Eye (tissue), 1 donor: ENCODE measurements around the gene PRDM15.

ENCODE experiments used
- DNase-seq: peaks from one replicate; pipeline ENCODE4 v3.0.0-alpha.2; 2015

The PRDM15 gene

GRCh38 chr21:41821081-41821755, 57.9 kb downstream of the PRDM15 start:
- DNase-seq: no peak

- no peak for DNase-seq
Measured at GRCh38 chr21:41820384-41821080, 58.6 kb downstream of the PRDM15 start.

DNA sequence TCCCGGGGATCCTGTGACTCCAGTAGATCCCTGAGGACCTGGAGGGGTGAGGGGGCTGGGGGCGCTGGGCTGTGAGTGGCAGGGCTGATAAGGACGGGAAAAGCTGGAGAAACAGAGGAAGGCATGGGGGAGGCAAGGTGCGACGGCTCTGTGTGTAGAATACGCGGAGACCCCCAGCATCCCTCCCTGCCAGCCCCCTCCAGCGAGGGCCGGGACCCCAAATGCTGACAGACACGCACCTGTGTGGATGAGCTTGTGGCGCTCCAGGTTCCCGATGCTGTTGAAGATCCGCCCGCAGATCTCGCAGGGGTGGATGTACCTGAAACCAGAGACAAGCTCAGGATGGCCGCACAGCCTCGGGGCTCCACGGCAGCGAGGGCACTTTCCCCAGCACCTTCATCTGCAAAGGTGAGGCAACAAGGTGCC, 59.3 kb downstream of the PRDM15 start:
- no peak for DNase-seq

GRCh38 chr21:41819236-41819855, 59.8 kb downstream of the PRDM15 start:
- DNase-seq: no peak

- DNase-seq: peak; percentile 33
Measured at GRCh38 chr21:41817877-41818855, 61.0 kb downstream of the PRDM15 start.

GRCh38 chr21:41817228-41817627, 61.9 kb downstream of the PRDM15 start:
- peak; percentile 85 for DNase-seq

DNA sequence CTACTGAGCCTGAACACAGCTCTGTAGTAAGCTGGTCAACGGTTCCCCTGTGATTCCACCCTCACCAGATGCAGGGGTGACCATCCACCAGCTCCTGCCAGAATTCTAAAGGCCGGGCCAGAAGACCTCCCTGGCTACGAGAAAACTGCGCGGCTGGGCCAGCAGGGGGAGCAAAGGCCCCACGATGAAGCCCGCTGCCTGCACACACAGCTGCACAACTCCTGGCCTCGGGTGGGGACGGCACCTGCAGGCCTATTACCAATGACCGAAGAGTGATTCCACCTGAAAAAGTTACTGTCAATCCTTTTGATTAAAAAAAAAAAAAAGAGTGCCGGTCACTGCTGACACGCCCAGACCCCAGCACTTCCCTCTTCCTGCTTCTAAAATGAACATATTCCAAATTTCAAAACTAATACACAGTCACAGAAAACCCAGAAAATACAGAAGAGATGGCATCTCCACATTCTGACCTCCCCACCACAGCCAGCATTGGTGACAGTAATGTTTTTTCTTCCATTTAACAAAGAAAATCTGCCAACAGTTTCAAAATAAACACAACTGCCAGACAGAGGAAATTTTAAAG, 62.5 kb downstream of the PRDM15 start:
- DNase-seq: peak; percentile 77

GRCh38 chr21:41815652-41816582, 63.2 kb downstream of the PRDM15 start:
- DNase-seq: no peak

DNA sequence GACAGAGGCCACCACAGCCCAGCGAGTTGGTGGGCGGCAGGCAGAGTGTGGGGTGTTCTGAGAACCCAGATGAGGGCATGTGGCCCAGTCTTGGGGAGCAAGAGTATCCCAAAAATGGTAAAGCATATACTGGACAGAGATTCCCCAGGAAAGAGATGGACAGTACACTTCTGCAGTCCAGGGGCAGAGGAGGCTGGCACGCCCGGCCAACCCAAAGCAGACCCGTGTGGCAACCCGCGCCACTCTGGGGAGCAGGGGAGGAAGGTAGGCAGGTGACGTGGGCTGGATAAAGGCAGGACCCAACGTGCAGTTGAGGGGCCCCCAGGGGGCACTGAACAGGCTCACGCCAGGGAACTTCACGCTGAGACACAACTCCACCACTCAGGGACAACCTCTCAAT, 65.9 kb downstream of the PRDM15 start:
- DNase-seq: no peak

DNA sequence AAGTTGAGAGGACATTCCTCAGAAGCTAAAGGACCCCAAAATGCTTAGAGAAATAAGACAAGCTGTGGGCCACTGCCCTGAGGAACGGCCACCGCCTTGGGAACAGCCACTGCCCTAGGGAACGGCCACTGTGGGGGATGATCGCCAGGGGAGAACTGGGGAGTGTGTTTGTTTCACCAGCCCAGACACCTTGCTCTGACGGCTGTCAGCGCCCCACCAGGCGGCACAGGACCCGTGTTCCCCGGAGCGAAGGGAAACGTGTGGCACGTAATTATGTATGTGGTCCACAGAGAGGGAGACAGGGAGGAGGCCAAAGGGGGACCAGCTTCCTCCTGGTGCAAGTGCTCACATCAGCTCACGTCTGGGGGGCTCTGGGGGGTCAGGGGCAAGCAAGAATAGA, 66.5 kb downstream of the PRDM15 start:
- no peak for DNase-seq

GRCh38 chr21:41810597-41810932, 68.6 kb downstream of the PRDM15 start:
- DNase-seq: no peak

- DNase-seq: no peak
Measured at GRCh38 chr21:41809891-41810596, 69.1 kb downstream of the PRDM15 start.

DNA sequence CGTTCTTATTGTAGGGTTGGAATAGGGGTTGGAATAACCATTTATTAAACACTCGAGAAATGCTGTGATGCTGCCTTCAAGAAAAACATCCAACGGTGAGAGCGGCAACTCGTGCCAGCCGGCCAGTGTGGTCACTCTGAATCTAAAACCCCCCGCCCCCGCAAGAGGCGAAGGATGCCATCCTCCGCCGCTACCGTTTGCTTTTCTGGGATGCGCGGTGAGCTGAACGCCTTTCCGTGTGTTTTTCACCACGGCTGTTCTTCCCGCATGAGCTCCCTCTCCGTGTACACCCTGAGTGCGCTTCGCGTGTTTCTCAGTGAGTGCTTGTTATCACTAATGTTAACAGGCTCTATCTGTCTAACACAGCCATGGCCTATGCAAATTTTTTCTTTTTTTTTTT, 70.3 kb downstream of the PRDM15 start:
- DNase-seq: no peak

DNA sequence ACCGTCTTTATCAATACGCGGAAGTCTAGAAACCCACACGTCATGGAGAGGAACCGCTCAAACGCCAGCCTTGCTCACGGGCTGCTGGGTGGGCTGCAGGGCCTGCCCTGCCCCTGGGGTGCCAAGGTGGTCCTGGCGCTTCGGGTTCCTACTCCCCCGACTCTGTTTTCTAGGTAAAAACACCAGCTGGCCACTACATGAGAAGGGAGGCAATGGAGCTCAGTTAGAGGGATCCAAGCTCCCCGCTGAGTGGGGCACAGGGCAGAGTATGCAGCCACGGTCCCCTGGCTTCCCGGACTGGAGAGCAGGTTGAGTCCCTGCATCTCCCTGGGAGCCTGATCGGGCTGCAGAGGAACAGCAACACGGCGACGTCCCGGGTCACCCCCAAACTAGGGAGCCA, 71.0 kb downstream of the PRDM15 start:
- no peak for DNase-seq

DNA sequence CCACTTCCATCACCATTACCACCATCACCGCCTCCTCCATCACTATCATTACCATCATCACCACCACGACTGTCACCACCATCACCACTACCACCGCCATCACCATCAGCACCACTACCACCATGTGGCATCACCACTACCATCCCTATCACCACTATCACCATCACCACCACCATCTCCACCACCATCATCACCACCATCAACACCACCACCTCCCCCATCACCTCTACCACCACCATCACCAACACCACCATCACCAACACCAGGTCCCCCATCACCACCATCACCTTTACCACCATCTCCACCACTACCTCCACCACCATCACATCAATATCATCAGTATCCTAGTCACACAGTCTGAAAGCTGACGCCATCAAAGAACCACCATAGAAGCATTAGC, 72.4 kb downstream of the PRDM15 start:
- DNase-seq: no peak

- no peak for DNase-seq
Measured at GRCh38 chr21:41805643-41806042, 73.5 kb downstream of the PRDM15 start.

DNA sequence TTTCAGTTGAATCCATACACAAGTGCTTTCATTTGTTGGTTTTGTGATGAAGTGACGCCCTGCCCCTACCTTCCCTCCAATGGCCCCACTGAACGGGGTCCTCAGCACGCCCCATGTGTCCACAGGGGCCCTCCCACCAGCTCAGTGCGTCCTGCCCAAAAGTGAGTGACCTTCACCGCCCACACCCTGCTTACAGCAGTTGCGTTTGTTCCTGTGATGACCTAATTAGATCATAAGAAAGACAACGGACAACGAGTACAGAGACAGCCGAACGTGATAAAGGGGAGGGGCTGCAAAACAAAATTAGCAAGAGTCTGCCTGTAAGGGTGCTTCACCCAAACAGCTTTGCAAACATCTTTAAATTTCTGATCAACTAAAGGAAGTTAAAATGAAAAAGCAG, 74.1 kb downstream of the PRDM15 start:
- DNase-seq: no peak

DNA sequence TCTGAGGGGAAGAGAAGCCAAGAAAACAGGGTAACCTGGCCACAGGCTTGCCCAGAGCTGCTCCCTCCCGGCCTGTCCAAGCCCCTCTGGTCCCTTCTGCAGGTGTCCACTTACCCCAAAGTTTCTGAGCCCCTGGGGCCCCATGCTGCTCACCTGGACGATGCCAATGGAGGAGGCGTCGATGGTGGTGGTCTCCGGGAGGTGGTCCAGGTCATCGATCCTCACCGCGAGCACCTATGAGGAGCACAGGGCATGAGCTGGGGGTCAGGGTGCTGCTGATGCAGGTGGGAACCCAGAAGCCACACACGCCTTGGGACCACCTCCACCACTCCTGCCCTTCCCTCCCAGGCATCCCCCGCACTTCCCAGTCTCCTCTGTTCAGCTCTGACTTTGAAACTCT, 74.8 kb downstream of the PRDM15 start:
- DNase-seq: no peak

- DNase-seq: no peak
Measured at GRCh38 chr21:41803316-41803715, 75.8 kb downstream of the PRDM15 start.

GRCh38 chr21:41802684-41803083, 76.5 kb downstream of the PRDM15 start:
- DNase-seq: no peak

DNA sequence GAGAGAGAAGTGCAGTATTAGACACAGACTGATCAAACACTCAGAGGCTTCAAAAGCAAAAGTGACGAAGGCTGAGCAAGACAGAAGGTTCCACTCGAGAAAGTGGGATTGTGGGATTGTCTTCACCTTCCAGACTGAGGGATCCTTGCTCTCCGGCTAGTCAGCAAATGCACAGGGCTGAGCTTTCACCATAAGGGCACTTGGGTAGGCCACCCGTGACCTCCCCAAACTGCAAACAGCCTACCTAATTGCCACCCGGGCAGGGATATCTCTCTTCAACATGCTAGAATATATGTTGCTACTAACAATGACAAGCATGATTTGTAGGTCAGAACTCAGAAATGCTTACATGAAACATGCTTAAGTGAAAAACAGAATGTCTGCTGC, 77.0 kb downstream of the PRDM15 start:
- no peak for DNase-seq
